ENCODE data around the gene ATRNL1. TPM values are rescaled to one million over a fixed set of nuclear protein-coding genes. Genes with fewer than 3 reads are reported as not detected.

Gene ATRNL1
- total RNA-seq, 1 experiment from 2014 or later: not detected

DNA sequence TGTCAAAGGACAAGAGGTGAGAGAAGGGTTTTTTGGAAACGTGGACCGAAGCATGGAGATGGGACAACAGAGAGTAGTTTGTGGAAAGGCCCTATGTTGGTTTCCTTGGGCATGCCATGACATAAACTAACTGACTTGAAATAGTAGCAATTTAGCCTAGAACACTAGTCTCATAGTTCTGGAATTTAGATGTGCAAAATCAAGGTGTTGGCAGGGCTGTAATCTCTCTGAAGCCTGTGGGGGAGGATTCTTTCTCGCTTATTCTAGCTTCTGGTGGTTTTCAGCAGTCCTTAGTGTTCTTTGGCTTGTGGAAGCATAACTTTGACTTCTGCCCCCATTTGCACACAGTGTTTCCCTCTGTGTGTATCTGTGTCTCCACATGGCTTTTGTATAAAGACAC, 896.5 kb downstream of the ATRNL1 start:
- H3K36me3 ChIP-seq (ENCODE audit: control insufficient read depth, insufficient read depth, low read length): no peaks in the 10 kb centered on the region
- H3K4me3 ChIP-seq (ENCODE audit: low read depth, low read length): no peak overlapping the region
- no peak overlapping the region for H3K4me3 Mint-ChIP-seq (ENCODE audit: unreplicated experiment)
- H3K4me1 ChIP-seq: no peaks in the 10 kb centered on the region
- CTCF ChIA-PET: no interaction called here
- BruUV-seq (replicated peaks): no TSS peak
- no peak for TF ChIP-seq CTCF (IDR thresholded peaks at IDR 0.05; ENCODE audit: insufficient read depth in 1 of 2, low read depth in 1 of 2, low read length in 1 of 2, severe bottlenecking in 1 of 2, unreplicated experiment in 1 of 2)
- no peaks in the 10 kb centered on the region for H3K27me3 ChIP-seq (replicated peaks; ENCODE audit: control insufficient read depth, insufficient read depth, low read length)
- H3K36me3 Mint-ChIP-seq (ENCODE audit: insufficient read depth, unreplicated experiment): no peaks in the 10 kb centered on the region
- H3K27me3 Mint-ChIP-seq (ENCODE audit: insufficient read depth, unreplicated experiment): no peaks in the 10 kb centered on the region
- no peak for DNase-seq
- no peak overlapping the region for H3K27ac Mint-ChIP-seq (ENCODE audit: unreplicated experiment)
- H3K9me3 ChIP-seq: no peaks in the 10 kb centered on the region
- intact Hi-C loops (cut with micrococcal nuclease; ENCODE audit: unreplicated experiment): no loop called here
- H3K4me1 Mint-ChIP-seq (ENCODE audit: low read depth, unreplicated experiment): no peaks in the 10 kb centered on the region
- H3K9me3 Mint-ChIP-seq (ENCODE audit: unreplicated experiment): peaks cover 34% of the 10 kb centered on the region
- POLR2A ChIA-PET: no interaction called here

GRCh38 chr10:115992236-115992986, 899.2 kb downstream of the ATRNL1 start:
- Histone ChIP-seq H3K36me3 (ENCODE audit: control insufficient read depth, insufficient read depth, low read length) (no peaks in the 10 kb centered on the region), H3K27me3 (replicated peaks; ENCODE audit: control insufficient read depth, insufficient read depth, low read length) (no peaks in the 10 kb centered on the region), H3K4me3 (ENCODE audit: low read depth, low read length) (no peak overlapping the region), H3K4me1 (peaks cover 14% of the 10 kb centered on the region), H3K9me3 (no peaks in the 10 kb centered on the region; the same call in 1 of the 2 replicates)
- Mint-ChIP-seq H3K4me1 (ENCODE audit: low read depth, unreplicated experiment) (peaks cover 12% of the 10 kb centered on the region), H3K27ac (ENCODE audit: unreplicated experiment) (no peak overlapping the region), H3K36me3 (ENCODE audit: insufficient read depth, unreplicated experiment) (no peaks in the 10 kb centered on the region), H3K9me3 (ENCODE audit: unreplicated experiment) (peaks cover 39% of the 10 kb centered on the region), H3K27me3 (ENCODE audit: insufficient read depth, unreplicated experiment) (no peaks in the 10 kb centered on the region), H3K4me3 (ENCODE audit: unreplicated experiment) (no peak overlapping the region)
- ChIA-PET CTCF (no interaction called here), POLR2A (no interaction called here)
- no TSS peak for BruUV-seq (replicated peaks)
- no peak for DNase-seq
- TF ChIP-seq CTCF (IDR thresholded peaks at IDR 0.05; ENCODE audit: insufficient read depth in 1 of 2, low read depth in 1 of 2, low read length in 1 of 2, severe bottlenecking in 1 of 2, unreplicated experiment in 1 of 2): no peak
- intact Hi-C loops (cut with micrococcal nuclease; ENCODE audit: unreplicated experiment): no loop called here

DNA sequence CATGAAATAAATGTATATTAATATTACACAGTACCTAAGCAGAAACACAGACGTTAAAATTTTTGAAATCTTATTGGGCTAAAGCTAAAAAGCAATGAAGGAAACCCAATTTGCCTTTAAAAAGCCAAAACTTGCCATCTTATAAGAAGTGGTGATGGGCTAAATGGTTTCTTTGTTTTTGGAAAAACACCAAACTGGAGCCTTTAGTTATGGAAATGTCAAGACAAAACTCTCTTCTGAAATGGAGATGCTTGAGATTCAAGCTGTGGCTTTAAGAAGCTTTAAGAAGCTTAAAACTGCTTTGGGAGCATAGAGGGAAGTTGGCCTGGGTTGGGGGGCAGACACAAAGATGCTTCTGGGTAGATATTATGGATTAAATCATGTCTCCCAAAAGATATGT, 902.9 kb downstream of the ATRNL1 start:
- H3K9me3 ChIP-seq: no peaks in the 10 kb centered on the region; the same call in 1 of the 2 replicates
- H3K4me1 Mint-ChIP-seq (ENCODE audit: low read depth, unreplicated experiment): peaks cover 12% of the 10 kb centered on the region
- no peaks in the 10 kb centered on the region for H3K36me3 Mint-ChIP-seq (ENCODE audit: insufficient read depth, unreplicated experiment)
- H3K27me3 Mint-ChIP-seq (ENCODE audit: insufficient read depth, unreplicated experiment): no peaks in the 10 kb centered on the region
- BruUV-seq (replicated peaks): no TSS peak
- intact Hi-C loops (cut with micrococcal nuclease; ENCODE audit: unreplicated experiment): no loop called here
- H3K4me3 ChIP-seq (ENCODE audit: low read depth, low read length): no peak overlapping the region
- H3K27ac Mint-ChIP-seq (ENCODE audit: unreplicated experiment): no peak overlapping the region
- TF ChIP-seq CTCF (IDR thresholded peaks at IDR 0.05; ENCODE audit: insufficient read depth in 1 of 2, low read depth in 1 of 2, low read length in 1 of 2, severe bottlenecking in 1 of 2, unreplicated experiment in 1 of 2): no peak
- no peak overlapping the region for H3K4me3 Mint-ChIP-seq (ENCODE audit: unreplicated experiment)
- H3K36me3 ChIP-seq (ENCODE audit: control insufficient read depth, insufficient read depth, low read length): no peaks in the 10 kb centered on the region
- peaks cover 33% of the 10 kb centered on the region for H3K9me3 Mint-ChIP-seq (ENCODE audit: unreplicated experiment)
- ChIA-PET POLR2A (no interaction called here), CTCF (no interaction called here)
- no peak for DNase-seq
- H3K27me3 ChIP-seq (replicated peaks; ENCODE audit: control insufficient read depth, insufficient read depth, low read length): no peaks in the 10 kb centered on the region
- H3K4me1 ChIP-seq: peaks cover 16% of the 10 kb centered on the region

Data from Caco-2 (cell line).